Erythroblast (primary cell): ENCODE measurements around the gene RBBP5.

ENCODE experiments used
- GATA1 ChIP-seq: IDR thresholded peaks from 2 replicates; pipeline ENCODE4 v1.6.1; 2011; ENCODE audit warnings: low read depth, mild to moderate bottlenecking, control low read depth, low read length, moderate library complexity
- POLR2A ChIP-seq: IDR thresholded peaks from 2 replicates; pipeline ENCODE4 v1.6.1; 2011; ENCODE audit warnings: mild to moderate bottlenecking, low read length

DNA sequence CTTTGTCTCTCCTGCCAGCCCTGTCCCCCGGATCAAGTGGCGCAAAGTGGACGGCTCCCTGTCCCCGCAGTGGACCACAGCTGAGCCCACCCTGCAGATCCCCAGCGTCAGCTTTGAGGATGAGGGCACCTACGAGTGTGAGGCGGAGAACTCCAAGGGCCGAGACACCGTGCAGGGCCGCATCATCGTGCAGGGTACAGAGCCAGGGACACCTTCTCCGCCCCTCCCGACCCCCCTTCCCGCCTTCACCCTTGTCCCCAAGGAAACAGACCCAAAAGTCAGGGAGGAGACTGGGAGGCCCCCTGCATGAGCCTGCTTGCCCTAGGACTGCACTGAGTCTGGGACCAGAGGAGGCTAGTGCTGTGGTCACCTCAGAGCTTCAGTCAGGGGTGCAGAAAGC lies 60.6 kb downstream of the RBBP5 start:
- no peak for TF ChIP-seq POLR2A
- no peak for TF ChIP-seq GATA1
